Thyroid gland (tissue), 4 donors: ENCODE results near the gene RAD18.

Experiments used
- POLR2A ChIP-seq, 2 donors: fragments of 450-650 bp; IDR thresholded peaks; one replicate each; pipeline ENCODE4 v1.6.1; 2017; ENCODE audit warnings: antibody characterized with exemption in 2 of 2, mild to moderate bottlenecking in 2 of 2, moderate library complexity in 1 of 2
- TF ChIP-seq, protein P1 (sequence below), 6 experiments: fragments of 200-600 bp in 3 of 6; fragments of 450-650 bp in 3 of 6; sonication (generic) in 3 of 6; IDR thresholded peaks; one replicate each; pipeline ENCODE4 v1.5.1; 2016 to 2019; ENCODE audit warnings: antibody characterized with exemption in 6 of 6, mild to moderate bottlenecking in 2 of 6, inconsistent platforms in 1 of 6, moderate library complexity in 1 of 6

DNA sequence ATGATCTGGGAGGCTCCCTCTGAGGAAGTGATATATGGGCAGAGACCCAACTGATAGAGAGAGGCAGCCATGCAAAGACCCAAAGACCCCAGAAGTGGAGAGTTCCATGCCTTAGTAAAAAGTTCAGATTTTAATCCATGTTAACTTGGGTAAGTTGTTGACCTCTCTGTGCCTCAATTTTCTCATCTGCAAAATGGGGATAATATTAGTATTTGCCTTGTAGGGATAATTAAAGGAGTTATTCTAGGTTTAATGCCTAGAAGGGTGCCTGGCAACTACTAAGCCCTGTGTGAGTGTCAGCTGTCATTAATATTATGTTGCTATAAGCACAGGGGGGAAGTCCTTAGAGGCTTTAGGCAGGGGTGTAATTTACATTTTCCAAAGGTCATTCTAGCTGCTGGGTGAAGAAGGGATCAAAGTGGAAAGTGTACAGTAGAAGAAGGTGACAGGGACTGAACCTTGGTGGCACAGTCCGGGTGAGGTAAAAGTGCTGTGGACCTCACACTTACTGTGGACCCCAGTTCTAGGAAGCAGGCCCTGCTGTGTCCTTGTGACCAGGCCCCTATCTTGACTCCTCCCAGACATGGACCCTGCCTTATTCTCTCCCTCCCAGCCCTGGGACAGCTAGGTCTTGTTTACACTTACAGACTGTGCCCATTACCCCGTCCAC lies 3.0 kb upstream of the RAD18 start:
- TF ChIP-seq, protein P1, sequence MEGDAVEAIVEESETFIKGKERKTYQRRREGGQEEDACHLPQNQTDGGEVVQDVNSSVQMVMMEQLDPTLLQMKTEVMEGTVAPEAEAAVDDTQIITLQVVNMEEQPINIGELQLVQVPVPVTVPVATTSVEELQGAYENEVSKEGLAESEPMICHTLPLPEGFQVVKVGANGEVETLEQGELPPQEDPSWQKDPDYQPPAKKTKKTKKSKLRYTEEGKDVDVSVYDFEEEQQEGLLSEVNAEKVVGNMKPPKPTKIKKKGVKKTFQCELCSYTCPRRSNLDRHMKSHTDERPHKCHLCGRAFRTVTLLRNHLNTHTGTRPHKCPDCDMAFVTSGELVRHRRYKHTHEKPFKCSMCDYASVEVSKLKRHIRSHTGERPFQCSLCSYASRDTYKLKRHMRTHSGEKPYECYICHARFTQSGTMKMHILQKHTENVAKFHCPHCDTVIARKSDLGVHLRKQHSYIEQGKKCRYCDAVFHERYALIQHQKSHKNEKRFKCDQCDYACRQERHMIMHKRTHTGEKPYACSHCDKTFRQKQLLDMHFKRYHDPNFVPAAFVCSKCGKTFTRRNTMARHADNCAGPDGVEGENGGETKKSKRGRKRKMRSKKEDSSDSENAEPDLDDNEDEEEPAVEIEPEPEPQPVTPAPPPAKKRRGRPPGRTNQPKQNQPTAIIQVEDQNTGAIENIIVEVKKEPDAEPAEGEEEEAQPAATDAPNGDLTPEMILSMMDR (IDR thresholded peaks at IDR 0.05): no peak
- TF ChIP-seq POLR2A (IDR thresholded peaks at IDR 0.05): no peak
